IPS DF 4.7 (cell line): ENCODE results near the gene FRAS1.

Experiments used
- DNase-seq: peaks from one replicate; pipeline ENCODE4 v3.0.0-alpha.2; 2013; ENCODE audit warnings: low spot score; ENCODE audit errors: extremely low read depth

Gene FRAS1

GRCh38 chr4:78568640-78569305 is 511.6 kb downstream of the FRAS1 start:
- DNase-seq: no peak

- DNase-seq: no peak
Measured at GRCh38 chr4:78569306-78569821, 512.2 kb downstream of the FRAS1 start.

GRCh38 chr4:78570117-78570516 is 513.0 kb downstream of the FRAS1 start:
- no peak for DNase-seq

GRCh38 chr4:78571804-78572203 is 514.7 kb downstream of the FRAS1 start:
- DNase-seq: no peak

- no peak for DNase-seq
Measured at GRCh38 chr4:78578674-78579425, 521.7 kb downstream of the FRAS1 start.

GRCh38 chr4:78581618-78582017 is 524.5 kb downstream of the FRAS1 start:
- DNase-seq: no peak

- DNase-seq: no peak
Measured at GRCh38 chr4:78584863-78585547, 527.9 kb downstream of the FRAS1 start.

- DNase-seq: no peak
Measured at GRCh38 chr4:78585633-78586032, 528.5 kb downstream of the FRAS1 start.

- no peak for DNase-seq
Measured at GRCh38 chr4:78588894-78589545, 531.9 kb downstream of the FRAS1 start.

GRCh38 chr4:78591404-78591803 is 534.3 kb downstream of the FRAS1 start:
- DNase-seq: no peak

GRCh38 chr4:78592088-78592783 is 535.1 kb downstream of the FRAS1 start:
- DNase-seq: no peak
